NCI-H2171 treated with DMSO at 0.1 percent for 48 hours (cell line): Measurements from ENCODE around the gene CFAP77.

Source experiments
- DNase-seq: peaks from one replicate; lab custom pipeline; 2025; lab: John Stamatoyannopoulos, UW

CFAP77 gene

GRCh38 chr9:132517815-132518550, 108.0 kb downstream of the CFAP77 start:
- no peak for DNase-seq

DNA sequence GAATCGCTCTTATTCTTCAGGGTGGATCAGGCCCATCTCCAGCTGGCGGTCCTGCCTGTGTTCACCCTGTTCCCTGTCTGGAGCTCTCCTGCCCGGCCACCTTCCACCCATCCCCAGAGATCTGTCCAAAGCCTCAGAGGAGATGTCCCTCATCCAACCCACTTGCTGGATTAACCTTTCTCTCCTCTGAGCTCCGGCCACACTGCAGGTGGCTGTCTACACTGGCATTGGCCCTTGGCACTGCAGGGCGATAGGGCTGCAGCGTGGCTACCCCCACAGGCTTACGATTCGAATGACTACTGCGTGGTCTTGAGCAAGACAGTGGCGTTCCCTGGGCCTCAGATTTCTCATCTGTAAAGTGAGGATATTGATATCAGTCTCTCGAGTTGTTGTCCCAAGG, 108.6 kb downstream of the CFAP77 start:
- no peak for DNase-seq

DNA sequence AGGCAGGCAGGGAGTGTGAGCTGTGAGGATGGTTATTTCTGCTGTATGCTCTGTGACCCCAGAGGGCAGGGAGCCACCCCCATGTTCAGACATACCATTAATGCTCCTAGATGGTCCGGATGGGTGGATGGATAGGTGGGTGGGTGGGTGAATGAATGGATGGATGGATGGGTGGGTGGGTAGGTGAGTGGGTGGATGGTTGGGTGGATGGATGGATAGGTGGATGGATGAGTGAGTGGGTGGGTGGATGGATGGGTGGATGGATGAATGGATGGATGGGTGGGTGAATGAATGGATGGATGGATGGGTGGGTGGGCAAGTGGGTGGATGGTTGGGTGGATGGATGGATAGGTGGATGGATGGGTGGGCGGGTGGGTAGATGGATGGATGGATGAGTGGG, 109.0 kb downstream of the CFAP77 start:
- no peak for DNase-seq

- DNase-seq: no peak
Measured at GRCh38 chr9:132520612-132521011, 110.6 kb downstream of the CFAP77 start.

- no peak for DNase-seq
Measured at GRCh38 chr9:132525308-132526023, 115.5 kb downstream of the CFAP77 start.

DNA sequence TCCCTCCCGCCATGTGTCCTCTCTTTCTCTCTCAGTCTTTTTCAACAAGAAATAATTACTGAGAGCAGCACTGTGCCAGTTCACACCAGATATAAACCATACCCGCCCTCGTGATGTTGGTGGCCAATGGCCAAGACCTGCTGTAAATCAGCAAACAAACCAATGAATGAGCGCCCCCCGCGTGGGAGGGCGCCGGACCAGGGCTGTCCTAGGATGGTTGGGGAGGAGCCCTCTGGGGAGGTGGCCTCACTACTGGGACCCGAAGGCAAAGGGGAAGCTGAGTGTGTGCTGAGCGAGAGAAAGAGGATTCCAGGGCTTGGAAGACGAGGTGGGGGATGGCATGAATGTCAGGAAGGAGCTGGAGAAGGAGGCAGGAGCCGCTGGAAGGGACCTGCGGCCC, 121.2 kb downstream of the CFAP77 start:
- DNase-seq: no peak

DNA sequence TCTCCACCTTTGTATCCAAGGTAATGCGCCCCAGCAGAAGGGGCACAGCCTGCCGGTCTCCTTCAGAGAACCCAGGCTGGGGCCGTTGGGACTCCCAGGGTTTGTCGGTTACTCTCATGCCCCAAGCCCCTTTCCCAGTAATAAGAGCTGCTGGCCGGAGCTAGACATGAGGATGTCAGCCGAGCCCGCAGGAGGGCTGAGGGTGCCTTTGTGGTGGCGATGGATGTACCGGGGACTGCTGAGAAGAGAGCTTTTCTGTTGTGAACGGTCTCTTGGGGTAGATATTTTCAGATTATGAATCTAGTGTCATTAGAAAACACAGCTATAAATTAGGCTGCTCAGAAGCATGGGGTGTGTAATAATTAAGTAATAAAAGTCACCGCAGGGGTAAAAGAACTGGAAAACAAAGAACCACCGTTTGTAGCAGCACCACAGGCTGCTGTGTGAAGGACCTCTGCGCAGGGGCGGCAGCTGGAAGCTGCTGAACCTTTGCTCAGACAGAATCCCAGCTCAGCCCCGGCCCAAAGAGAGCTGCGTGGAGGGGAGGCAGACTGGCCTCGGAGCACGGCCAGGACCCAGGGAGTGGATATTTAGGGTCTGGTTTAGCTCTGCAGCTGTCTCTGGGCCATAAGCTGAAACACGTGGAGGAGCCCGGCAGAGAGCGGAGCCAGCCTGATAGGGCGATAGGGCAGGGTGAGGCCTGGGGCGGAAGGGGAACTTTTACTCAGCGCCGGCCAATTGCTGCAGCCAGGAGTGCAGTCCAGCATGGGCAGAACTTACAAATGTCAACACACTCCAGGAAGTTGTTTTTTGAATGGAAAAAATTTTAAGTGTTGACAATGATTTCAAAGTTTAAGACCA, 121.9 kb downstream of the CFAP77 start:
- no peak for DNase-seq

DNA sequence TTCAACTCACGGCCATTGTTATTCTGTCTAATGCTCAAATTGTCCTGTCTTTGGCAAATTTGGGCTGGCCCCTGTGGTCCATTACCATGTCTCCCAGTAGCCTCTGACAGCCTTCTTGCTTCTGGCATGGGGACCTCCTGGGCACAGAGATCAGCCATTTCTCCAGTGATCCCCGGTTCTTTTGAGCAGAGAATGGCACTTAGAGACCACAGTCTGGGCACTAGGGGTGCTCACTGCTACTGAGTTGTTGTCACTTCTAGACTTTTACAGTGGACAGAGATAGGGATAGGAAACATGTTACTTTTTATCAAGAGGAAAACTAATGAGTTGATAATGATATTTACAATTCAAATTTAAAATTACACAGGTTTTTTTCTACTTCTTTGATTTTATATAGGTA, 124.8 kb downstream of the CFAP77 start:
- no peak for DNase-seq

DNA sequence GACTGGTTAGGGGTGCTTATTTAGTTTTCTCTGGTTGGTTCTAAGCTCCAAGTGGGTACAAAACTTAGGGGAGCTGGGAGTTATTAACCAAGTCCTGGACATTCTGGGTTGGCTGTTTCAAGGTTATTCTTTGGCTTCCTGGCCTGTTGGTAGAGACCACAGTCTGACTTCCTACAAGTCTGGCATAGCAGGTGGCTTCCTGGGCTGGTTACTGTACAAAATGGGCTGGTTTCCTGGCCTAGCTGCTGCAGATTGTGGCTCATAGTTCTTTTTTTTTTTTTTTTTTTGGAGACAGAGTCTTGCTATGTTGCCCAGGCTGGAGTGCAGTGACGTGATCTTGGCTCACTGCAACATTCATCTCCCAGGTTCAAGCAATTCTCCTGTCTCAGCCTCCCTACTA, 126.1 kb downstream of the CFAP77 start:
- no peak for DNase-seq

DNA sequence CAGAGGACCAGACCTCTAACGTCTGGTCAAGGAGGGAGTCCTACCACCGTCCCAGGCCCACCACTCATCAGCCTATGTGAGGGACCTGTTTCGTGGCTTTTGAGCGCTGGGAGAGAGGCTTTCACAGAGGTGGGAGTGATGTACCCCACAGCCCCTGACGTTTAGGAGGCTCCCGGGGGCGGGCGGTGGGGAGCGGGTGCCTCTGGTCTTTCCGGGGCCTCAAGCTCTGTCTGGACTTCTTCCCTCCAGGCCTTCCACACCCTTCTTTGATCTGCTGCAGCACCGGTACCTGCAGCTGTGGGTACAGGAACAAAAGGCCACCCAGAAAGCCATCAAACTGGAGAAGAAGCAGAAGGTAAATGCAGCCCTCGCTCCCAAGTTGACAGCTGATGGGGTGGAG, 127.3 kb downstream of the CFAP77 start:
- no peak for DNase-seq

GRCh38 chr9:132538071-132538470, 128.1 kb downstream of the CFAP77 start:
- no peak for DNase-seq

DNA sequence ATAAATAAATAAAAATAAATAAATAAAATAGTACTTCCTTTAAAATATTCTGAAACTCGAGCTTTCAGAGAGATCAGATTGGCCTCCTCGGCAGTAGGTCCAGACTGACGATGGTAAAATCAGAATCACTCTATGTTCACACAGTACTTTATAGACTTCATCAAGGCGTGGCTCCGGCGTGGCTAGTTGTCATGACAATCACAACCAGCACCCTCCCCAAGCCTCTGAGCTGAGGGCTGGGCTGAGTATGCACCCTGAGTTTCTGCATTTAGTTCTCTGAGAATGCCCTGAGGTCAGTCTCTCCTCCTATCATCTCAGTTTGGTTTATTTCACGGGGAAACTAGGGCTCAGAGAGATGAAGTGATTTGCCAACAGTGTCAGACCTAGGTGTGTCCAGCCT, 129.1 kb downstream of the CFAP77 start:
- no peak for DNase-seq

- DNase-seq: no peak
Measured at GRCh38 chr9:132541051-132541450, 131.0 kb downstream of the CFAP77 start.

GRCh38 chr9:132541870-132542830, 132.1 kb downstream of the CFAP77 start:
- DNase-seq: no peak

DNA sequence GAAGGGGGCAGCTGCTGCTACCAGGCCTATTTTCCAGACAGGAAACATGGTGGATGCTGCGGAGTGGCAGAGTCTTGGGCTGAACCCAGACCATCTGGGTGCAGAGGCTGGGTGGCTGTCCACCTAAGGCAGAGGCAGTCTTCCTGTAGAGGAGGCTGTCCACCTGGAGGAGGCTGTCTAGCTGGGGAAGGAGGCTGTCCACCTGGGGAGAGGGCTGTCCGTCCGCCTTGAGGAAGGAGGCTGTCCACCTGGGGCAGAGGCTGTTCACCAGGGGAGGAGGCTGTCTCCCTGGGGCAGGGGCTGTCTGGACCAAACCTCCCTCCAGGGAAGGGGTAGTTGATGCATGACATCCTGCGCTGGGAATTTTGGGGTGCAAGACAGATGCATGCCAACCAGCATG, 133.2 kb downstream of the CFAP77 start:
- no peak for DNase-seq

DNA sequence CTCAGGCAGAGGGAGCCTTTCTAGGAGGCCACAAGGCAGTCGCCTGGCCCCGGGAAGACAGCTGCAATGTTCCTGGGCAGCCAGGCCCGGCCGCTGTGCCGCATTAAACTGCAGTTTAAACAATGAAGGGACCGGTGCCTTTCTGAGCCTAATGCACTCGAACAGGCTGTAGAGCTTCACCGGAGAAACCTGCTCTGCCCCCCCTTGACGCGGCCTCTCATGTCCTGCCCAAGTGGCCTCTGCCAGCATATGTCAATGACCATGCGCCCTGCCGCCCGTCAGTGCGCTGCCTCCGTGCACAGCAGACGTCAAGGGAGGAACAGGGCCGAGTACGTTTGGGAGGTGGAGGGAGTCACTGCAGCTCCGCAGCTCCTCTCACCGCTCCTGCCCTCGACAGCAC, 133.9 kb downstream of the CFAP77 start:
- no peak for DNase-seq

DNA sequence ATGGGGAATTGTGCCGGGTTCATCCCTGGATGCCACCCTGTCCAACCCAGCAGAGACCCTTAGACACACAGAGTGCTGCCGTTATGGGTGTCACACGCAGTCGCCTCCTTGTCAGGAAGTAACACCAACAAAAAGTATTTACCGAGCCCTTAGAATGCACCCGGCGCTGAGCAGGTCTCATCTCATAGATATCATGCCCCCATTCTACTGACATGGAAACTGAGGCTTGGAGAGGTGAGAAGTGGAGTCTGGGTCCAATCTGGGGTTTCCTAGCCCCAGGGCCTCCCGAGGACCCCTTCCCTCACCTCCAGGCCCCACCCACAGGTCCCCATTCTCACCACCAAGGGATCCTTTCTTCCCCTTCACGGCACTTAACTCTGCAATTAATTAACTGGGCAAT, 135.6 kb downstream of the CFAP77 start:
- no peak for DNase-seq

DNA sequence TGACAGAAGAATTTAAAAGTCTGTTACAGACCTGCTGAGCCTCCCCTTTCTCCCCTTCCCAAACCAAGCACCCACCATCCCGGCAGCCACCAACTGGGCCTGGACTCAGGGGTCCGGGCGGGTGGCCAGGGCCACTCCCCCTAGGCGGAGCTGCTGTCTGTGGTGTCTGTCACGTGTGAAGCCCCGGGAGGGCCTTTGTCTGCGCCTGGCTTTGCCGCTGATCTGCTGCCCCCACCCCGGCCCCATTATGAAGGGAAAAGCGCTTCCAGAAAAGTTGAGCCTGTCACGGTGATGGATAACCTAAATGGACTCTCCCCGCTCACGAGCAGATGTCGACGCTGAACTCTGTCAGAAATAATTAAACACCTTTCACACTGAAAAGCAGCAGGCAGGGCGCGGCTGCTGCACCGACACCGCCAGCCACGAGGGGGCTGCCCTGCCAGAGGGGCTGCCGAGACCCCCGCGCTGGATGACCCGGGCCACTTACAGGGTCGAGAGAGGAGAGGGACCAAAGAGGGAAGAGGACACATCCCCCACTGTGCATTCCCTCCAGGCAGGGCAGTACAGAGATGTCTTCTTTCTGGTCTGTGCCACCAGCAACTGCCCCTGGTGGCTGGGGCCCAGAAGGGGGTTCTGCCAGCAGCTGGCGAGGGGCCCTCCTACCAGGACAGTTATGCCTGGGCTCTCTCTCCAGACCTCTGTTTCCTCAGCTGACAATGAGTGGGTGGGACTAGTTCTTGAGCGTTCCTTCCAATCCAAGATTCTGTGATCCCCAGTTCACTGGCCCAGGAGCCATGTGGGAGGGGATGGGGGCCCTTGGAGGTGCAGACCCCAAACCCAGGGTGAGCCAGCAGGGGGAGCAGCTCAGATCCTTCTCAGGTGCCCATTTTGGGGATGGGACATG, 136.4 kb downstream of the CFAP77 start:
- DNase-seq: peak; percentile 99

DNA sequence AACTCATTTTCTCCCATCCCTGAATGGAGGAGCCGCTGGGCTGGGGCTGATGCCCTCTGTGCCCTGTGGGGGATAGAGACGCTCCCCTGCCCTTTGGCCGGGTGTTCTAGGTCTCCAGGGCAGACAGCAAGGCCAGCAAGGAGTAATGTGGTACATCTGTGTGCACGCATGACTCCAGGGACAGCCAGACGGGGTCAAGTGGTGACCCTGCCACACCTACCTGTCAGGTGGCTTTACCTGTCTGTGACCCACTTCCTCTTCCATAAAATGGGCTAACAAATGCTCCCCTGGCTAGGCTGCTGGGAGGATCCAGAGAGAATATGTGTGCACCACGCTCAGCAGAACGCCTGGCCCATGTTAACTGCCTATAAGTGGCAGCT, 137.0 kb downstream of the CFAP77 start:
- no peak for DNase-seq

DNA sequence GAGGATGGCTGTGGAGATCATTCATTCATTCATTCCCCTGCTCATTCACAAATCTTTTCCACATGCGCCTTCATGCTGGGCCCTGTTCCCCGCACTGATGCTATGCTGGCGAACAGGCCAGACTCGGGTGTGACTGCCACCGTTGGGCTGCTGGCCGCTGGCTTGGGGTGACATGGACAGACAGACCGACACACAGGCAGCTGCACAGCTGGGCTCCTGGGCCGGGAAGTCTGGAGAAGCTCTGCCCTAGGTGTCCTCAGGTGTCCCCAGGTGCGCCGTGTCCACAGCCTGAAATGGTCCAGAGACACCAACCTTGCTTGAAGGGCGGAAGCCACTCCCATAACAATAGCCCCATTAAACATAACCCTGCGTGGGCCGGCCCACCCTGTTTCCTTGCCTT, 137.4 kb downstream of the CFAP77 start:
- no peak for DNase-seq
